Measurements from ENCODE around the gene TMPRSS2.

DNA sequence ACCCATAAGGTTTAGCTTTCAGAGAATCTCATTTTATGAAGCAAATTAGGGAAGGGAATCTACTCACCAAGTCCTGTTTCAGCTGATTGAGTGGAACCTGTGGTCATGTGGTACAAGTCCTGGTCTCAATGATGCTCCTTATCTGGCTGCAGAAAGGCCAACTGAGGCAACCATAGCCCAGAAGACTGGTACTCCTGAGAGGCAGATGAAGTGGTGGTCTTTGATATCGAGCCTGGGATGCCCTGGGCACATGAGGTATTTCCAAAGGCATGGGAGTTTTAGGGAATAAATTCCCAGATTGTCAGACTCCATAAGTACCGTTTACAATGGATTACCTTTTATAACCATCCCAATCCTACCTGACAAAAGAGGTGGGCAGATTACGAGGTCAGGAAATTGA is 78.7 kb downstream of the TMPRSS2 start:
- TF ChIP-seq TCF7L2 (IDR thresholded peaks at IDR 0.05; ENCODE audit: borderline replicate concordance, extremely low read depth, insufficient read depth, insufficient read length) (no peak), POLR2A (IDR thresholded peaks at IDR 0.05; ENCODE audit: borderline replicate concordance, extremely low read depth, insufficient read depth, insufficient read length) (no peak), EZH2phosphoT487 (IDR thresholded peaks at IDR 0.05; ENCODE audit: borderline replicate concordance) (no peak), POLR2AphosphoS5 (IDR thresholded peaks at IDR 0.05; ENCODE audit: low read depth, low read length) (no peak), JUND (IDR thresholded peaks at IDR 0.05) (no peak), SIN3A (IDR thresholded peaks at IDR 0.05; ENCODE audit: low read depth) (no peak), YY1 (IDR thresholded peaks at IDR 0.05; ENCODE audit: extremely low read depth, insufficient replicate concordance, low read depth, low read length) (no peak), EZH2 (IDR thresholded peaks at IDR 0.05) (no peak), EGR1 (IDR thresholded peaks at IDR 0.05; ENCODE audit: low read depth) (no peak)
- TF ChIP-seq, protein P1, sequence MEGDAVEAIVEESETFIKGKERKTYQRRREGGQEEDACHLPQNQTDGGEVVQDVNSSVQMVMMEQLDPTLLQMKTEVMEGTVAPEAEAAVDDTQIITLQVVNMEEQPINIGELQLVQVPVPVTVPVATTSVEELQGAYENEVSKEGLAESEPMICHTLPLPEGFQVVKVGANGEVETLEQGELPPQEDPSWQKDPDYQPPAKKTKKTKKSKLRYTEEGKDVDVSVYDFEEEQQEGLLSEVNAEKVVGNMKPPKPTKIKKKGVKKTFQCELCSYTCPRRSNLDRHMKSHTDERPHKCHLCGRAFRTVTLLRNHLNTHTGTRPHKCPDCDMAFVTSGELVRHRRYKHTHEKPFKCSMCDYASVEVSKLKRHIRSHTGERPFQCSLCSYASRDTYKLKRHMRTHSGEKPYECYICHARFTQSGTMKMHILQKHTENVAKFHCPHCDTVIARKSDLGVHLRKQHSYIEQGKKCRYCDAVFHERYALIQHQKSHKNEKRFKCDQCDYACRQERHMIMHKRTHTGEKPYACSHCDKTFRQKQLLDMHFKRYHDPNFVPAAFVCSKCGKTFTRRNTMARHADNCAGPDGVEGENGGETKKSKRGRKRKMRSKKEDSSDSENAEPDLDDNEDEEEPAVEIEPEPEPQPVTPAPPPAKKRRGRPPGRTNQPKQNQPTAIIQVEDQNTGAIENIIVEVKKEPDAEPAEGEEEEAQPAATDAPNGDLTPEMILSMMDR (IDR thresholded peaks at IDR 0.05 in 2 of 3, conservative IDR thresholded peaks at IDR 0.05 in 1 of 3; ENCODE audit: borderline replicate concordance in 1 of 3, insufficient read depth in 1 of 3, low read depth in 2 of 3, low read length in 2 of 3): no peak
- TF ChIP-seq, protein P2, sequence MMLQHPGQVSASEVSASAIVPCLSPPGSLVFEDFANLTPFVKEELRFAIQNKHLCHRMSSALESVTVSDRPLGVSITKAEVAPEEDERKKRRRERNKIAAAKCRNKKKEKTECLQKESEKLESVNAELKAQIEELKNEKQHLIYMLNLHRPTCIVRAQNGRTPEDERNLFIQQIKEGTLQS (IDR thresholded peaks at IDR 0.05): no peak
- TF ChIP-seq, protein P3, sequence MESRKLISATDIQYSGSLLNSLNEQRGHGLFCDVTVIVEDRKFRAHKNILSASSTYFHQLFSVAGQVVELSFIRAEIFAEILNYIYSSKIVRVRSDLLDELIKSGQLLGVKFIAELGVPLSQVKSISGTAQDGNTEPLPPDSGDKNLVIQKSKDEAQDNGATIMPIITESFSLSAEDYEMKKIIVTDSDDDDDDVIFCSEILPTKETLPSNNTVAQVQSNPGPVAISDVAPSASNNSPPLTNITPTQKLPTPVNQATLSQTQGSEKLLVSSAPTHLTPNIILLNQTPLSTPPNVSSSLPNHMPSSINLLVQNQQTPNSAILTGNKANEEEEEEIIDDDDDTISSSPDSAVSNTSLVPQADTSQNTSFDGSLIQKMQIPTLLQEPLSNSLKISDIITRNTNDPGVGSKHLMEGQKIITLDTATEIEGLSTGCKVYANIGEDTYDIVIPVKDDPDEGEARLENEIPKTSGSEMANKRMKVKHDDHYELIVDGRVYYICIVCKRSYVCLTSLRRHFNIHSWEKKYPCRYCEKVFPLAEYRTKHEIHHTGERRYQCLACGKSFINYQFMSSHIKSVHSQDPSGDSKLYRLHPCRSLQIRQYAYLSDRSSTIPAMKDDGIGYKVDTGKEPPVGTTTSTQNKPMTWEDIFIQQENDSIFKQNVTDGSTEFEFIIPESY (IDR thresholded peaks at IDR 0.05; ENCODE audit: extremely low read depth, insufficient replicate concordance, low read length): no peak
- TF ChIP-seq, protein P4, sequence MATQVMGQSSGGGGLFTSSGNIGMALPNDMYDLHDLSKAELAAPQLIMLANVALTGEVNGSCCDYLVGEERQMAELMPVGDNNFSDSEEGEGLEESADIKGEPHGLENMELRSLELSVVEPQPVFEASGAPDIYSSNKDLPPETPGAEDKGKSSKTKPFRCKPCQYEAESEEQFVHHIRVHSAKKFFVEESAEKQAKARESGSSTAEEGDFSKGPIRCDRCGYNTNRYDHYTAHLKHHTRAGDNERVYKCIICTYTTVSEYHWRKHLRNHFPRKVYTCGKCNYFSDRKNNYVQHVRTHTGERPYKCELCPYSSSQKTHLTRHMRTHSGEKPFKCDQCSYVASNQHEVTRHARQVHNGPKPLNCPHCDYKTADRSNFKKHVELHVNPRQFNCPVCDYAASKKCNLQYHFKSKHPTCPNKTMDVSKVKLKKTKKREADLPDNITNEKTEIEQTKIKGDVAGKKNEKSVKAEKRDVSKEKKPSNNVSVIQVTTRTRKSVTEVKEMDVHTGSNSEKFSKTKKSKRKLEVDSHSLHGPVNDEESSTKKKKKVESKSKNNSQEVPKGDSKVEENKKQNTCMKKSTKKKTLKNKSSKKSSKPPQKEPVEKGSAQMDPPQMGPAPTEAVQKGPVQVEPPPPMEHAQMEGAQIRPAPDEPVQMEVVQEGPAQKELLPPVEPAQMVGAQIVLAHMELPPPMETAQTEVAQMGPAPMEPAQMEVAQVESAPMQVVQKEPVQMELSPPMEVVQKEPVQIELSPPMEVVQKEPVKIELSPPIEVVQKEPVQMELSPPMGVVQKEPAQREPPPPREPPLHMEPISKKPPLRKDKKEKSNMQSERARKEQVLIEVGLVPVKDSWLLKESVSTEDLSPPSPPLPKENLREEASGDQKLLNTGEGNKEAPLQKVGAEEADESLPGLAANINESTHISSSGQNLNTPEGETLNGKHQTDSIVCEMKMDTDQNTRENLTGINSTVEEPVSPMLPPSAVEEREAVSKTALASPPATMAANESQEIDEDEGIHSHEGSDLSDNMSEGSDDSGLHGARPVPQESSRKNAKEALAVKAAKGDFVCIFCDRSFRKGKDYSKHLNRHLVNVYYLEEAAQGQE (IDR thresholded peaks at IDR 0.05; ENCODE audit: low read depth): no peak
- TF ChIP-seq, protein P5, sequence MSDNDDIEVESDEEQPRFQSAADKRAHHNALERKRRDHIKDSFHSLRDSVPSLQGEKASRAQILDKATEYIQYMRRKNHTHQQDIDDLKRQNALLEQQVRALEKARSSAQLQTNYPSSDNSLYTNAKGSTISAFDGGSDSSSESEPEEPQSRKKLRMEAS (IDR thresholded peaks at IDR 0.05): no peak

Measured in HCT116 (cell line).